ENCODE measurements around the gene MARCHF9. TPM values are rescaled to one million over a fixed set of nuclear protein-coding genes. Genes with fewer than 3 reads are reported as not detected.

Gene MARCHF9
- total and polyA plus RNA-seq, 2 donors (not counting 1 experiment from before 2014, with no cell fraction given) = 3.8 to 4.8 TPM

DNA sequence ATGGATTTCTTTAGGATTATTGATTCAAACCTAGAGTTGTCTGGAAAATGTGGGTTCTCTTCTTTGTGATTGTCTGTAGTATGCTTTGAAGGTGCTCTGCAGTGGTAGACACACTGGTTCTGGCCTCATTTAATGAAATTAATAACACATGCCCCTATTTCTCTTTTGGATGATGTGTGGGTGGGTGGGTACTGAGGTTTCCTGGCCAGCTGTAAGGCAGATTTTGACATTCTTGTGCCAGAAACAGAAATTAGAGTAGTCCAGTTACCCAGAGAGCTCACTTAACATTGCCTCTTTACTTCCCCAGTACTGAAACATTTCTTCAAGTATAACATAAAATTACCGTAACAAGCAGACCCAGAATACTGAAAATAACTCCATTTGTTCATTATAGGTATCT, 42.1 kb downstream of the MARCHF9 start:
- Histone ChIP-seq H3K9me3 (ENCODE audit: control insufficient read depth, insufficient read depth, low read depth, low read length) (no peaks in the 10 kb centered on the region), H3K4me2 (ENCODE audit: extremely low read depth, insufficient read depth, low read length) (no peak overlapping the region), H2AFZ (ENCODE audit: low read length) (no peak overlapping the region), H3K79me2 (ENCODE audit: control insufficient read depth, insufficient read depth, low read length) (no peaks in the 10 kb centered on the region), H4K20me1 (ENCODE audit: control insufficient read depth, extremely low read depth, insufficient read depth, low read length) (no peaks in the 10 kb centered on the region), H3K4me1 (ENCODE audit: control insufficient read depth, extremely low read depth, insufficient read depth, low read length) (peaks cover 8% of the 10 kb centered on the region), H3K9ac (ENCODE audit: insufficient read depth, low read length) (no peak overlapping the region), H3K36me3 (ENCODE audit: control insufficient read depth, insufficient read depth, low read length) (peaks cover 3% of the 10 kb centered on the region), H3K27ac (ENCODE audit: insufficient read depth, low read length) (no peak overlapping the region), H3K27me3 (ENCODE audit: control insufficient read depth, insufficient read depth, low read length) (no peaks in the 10 kb centered on the region), H3K4me3 (replicated peaks in 1 of 4; ENCODE audit: control extremely low read depth in 1 of 4, insufficient read depth in 1 of 4, low read depth in 3 of 4, low read length in 4 of 4) (no peak overlapping the region)
- TF ChIP-seq, protein P1, sequence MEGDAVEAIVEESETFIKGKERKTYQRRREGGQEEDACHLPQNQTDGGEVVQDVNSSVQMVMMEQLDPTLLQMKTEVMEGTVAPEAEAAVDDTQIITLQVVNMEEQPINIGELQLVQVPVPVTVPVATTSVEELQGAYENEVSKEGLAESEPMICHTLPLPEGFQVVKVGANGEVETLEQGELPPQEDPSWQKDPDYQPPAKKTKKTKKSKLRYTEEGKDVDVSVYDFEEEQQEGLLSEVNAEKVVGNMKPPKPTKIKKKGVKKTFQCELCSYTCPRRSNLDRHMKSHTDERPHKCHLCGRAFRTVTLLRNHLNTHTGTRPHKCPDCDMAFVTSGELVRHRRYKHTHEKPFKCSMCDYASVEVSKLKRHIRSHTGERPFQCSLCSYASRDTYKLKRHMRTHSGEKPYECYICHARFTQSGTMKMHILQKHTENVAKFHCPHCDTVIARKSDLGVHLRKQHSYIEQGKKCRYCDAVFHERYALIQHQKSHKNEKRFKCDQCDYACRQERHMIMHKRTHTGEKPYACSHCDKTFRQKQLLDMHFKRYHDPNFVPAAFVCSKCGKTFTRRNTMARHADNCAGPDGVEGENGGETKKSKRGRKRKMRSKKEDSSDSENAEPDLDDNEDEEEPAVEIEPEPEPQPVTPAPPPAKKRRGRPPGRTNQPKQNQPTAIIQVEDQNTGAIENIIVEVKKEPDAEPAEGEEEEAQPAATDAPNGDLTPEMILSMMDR (conservative IDR thresholded peaks at IDR 0.05 in 1 of 2, IDR thresholded peaks at IDR 0.05 in 1 of 2; ENCODE audit: low read depth in 1 of 2, low read length in 2 of 2) = no peak
- no peak for TF ChIP-seq EZH2 (IDR thresholded peaks at IDR 0.05; ENCODE audit: low read length, missing control alignments)
- no peak for DNase-seq (ENCODE audit: low read depth in 2 of 2)

DNA sequence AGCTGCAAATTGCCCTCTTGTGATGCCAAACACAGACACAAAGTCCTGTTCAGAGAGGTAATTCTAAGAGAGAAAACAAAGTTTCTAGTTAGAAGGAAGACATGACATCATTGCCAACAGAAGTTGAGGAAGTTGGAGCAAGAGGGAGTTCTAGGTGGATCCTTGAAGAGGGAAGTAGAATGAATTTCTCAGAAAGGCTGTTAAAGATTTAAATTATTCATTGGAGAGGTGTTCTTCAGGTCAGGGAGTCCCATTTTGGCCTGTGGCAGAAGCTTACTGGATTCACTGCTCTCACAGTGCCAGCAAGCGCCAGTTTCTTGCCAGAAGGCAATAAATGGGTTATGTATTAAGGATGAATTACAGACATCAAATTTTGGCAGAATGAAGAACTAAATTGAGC, 43.0 kb downstream of the MARCHF9 start:
- Histone ChIP-seq H3K79me2 (ENCODE audit: control insufficient read depth, insufficient read depth, low read length) (no peaks in the 10 kb centered on the region), H3K4me1 (ENCODE audit: control insufficient read depth, extremely low read depth, insufficient read depth, low read length) (peaks cover 8% of the 10 kb centered on the region), H2AFZ (ENCODE audit: low read length) (no peak overlapping the region), H3K27ac (ENCODE audit: insufficient read depth, low read length) (no peak overlapping the region), H3K36me3 (ENCODE audit: control insufficient read depth, insufficient read depth, low read length) (peaks cover 6% of the 10 kb centered on the region), H3K4me3 (replicated peaks in 1 of 4; ENCODE audit: control extremely low read depth in 1 of 4, insufficient read depth in 1 of 4, low read depth in 3 of 4, low read length in 4 of 4) (no peak overlapping the region), H3K9me3 (ENCODE audit: control insufficient read depth, insufficient read depth, low read depth, low read length) (no peaks in the 10 kb centered on the region), H3K9ac (ENCODE audit: insufficient read depth, low read length) (no peak overlapping the region), H3K27me3 (ENCODE audit: control insufficient read depth, insufficient read depth, low read length) (no peaks in the 10 kb centered on the region), H4K20me1 (ENCODE audit: control insufficient read depth, extremely low read depth, insufficient read depth, low read length) (no peaks in the 10 kb centered on the region), H3K4me2 (ENCODE audit: extremely low read depth, insufficient read depth, low read length) (no peak overlapping the region)
- no peak for DNase-seq (ENCODE audit: low read depth in 2 of 2)
- no peak for TF ChIP-seq EZH2 (IDR thresholded peaks at IDR 0.05; ENCODE audit: low read length, missing control alignments)
- TF ChIP-seq, protein P1 (conservative IDR thresholded peaks at IDR 0.05 in 1 of 2, IDR thresholded peaks at IDR 0.05 in 1 of 2; ENCODE audit: low read depth in 1 of 2, low read length in 2 of 2) = no peak

DNA sequence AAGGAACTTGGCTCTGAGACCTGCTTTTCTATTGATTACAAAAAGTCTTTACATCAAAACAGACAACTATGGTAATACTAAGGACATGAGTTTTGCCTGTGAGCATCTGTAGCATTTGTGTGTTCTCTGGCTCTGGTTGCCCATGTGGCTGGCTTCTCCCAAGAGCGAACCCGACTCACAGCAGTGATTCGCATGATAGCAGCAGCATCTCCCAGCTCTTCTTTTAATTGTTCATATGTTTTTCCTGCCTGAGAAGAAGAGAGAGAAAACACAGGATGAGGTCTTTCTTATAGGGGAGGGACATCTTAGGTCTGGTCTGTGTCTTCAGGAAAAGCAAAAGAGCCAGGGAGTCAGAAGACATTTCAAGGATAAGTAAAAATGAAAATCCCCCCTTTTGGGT, 46.1 kb downstream of the MARCHF9 start:
- Histone ChIP-seq H3K79me2 (ENCODE audit: control insufficient read depth, insufficient read depth, low read length) (no peaks in the 10 kb centered on the region), H4K20me1 (ENCODE audit: control insufficient read depth, extremely low read depth, insufficient read depth, low read length) (no peaks in the 10 kb centered on the region), H3K9me3 (ENCODE audit: control insufficient read depth, insufficient read depth, low read depth, low read length) (no peaks in the 10 kb centered on the region), H3K4me1 (ENCODE audit: control insufficient read depth, extremely low read depth, insufficient read depth, low read length) (no peaks in the 10 kb centered on the region), H3K9ac (ENCODE audit: insufficient read depth, low read length) (no peak overlapping the region), H3K4me3 (replicated peaks in 1 of 4; ENCODE audit: control extremely low read depth in 1 of 4, insufficient read depth in 1 of 4, low read depth in 3 of 4, low read length in 4 of 4) (no peak overlapping the region), H3K27ac (ENCODE audit: insufficient read depth, low read length) (no peak overlapping the region), H3K27me3 (ENCODE audit: control insufficient read depth, insufficient read depth, low read length) (no peaks in the 10 kb centered on the region), H3K36me3 (ENCODE audit: control insufficient read depth, insufficient read depth, low read length) (peaks cover 7% of the 10 kb centered on the region), H2AFZ (ENCODE audit: low read length) (no peak overlapping the region), H3K4me2 (ENCODE audit: extremely low read depth, insufficient read depth, low read length) (no peak overlapping the region)
- DNase-seq (ENCODE audit: low read depth in 2 of 2) = no peak
- no peak for TF ChIP-seq EZH2 (IDR thresholded peaks at IDR 0.05; ENCODE audit: low read length, missing control alignments)
- TF ChIP-seq, protein P1 (conservative IDR thresholded peaks at IDR 0.05 in 1 of 2, IDR thresholded peaks at IDR 0.05 in 1 of 2; ENCODE audit: low read depth in 1 of 2, low read length in 2 of 2) = no peak

Data from fibroblast of lung (primary cell).